CD4-positive, alpha-beta memory T cell (primary cell): ENCODE results near the gene PIEZO1. TPM values are rescaled to one million over a fixed set of nuclear protein-coding genes. Genes with fewer than 3 reads are reported as not detected.
A peak's percentile ranks its signal among the peaks of the same experiment; 100 is the strongest.

Experiments used
- CTCF ChIA-PET: fragments of 350-600 bp; sonication (Branson Sonifier 250); formaldehyde crosslinking; loops from one replicate; lab custom pipeline; 2021; ENCODE audit warnings: inconsistent platforms; ENCODE audit not compliant: partially characterized antibody; lab: Charles Lee
- POLR2A ChIA-PET: fragments of 350-600 bp; sonication (Branson Sonifier 250); formaldehyde crosslinking; loops from one replicate; lab custom pipeline; 2021; ENCODE audit not compliant: partially characterized antibody; lab: Charles Lee
- DNase-seq, 5 donors: peaks; one replicate each; pipeline versions ENCODE4 v3.0.0 to v3.0.0-alpha.2; 2020 to 2022; ENCODE audit warnings: mixed read lengths in 1 of 5
- H3K27ac ChIP-seq: one replicate; pipeline ENCODE4 v1.7.0; 2013; ENCODE audit warnings: low read depth, low read length
- H3K27me3 ChIP-seq: 2 replicates; pipeline ENCODE4 v1.7.0; 2013; ENCODE audit warnings: mild to moderate bottlenecking, low read length, moderate library complexity; ENCODE audit not compliant: insufficient read depth
- H3K36me3 ChIP-seq: 2 replicates; pipeline ENCODE4 v1.7.0; 2013; ENCODE audit warnings: mild to moderate bottlenecking, low read length, moderate library complexity; ENCODE audit not compliant: insufficient read depth
- H3K4me1 ChIP-seq: 2 replicates; pipeline ENCODE4 v1.7.0; 2013; ENCODE audit warnings: mild to moderate bottlenecking, low read length, moderate library complexity; ENCODE audit not compliant: insufficient read depth
- H3K4me3 ChIP-seq, 2 donors: one replicate each; pipeline ENCODE4 v1.7.0; 2013; ENCODE audit warnings: low read length in 2 of 2, mild to moderate bottlenecking in 1 of 2
- H3K9me3 ChIP-seq, 2 donors: one replicate each; pipeline ENCODE4 v1.7.0; 2013; ENCODE audit warnings: low read length in 2 of 2, control low read depth in 1 of 2; ENCODE audit not compliant: control insufficient read depth in 1 of 2
- H3K27ac Mint-ChIP-seq, 7 donors: one replicate each; pipeline ENCODE4 v1.8.0; 2020 to 2021; ENCODE audit warnings: mixed read lengths in 7 of 7, mild to moderate bottlenecking in 6 of 7, inconsistent platforms in 3 of 7, moderate library complexity in 3 of 7
- H3K27me3 Mint-ChIP-seq, 2 donors: one replicate each; pipeline ENCODE4 v1.8.0; 2020 to 2021; ENCODE audit warnings: mixed read lengths in 2 of 2
- H3K36me3 Mint-ChIP-seq, 2 donors: one replicate each; pipeline ENCODE4 v1.8.0; 2020 to 2021; ENCODE audit warnings: mixed read lengths in 2 of 2, inconsistent platforms in 1 of 2, mild to moderate bottlenecking in 1 of 2
- H3K4me1 Mint-ChIP-seq, 4 donors: one replicate each; pipeline ENCODE4 v1.8.0; 2020 to 2021; ENCODE audit warnings: mixed read lengths in 4 of 4, mild to moderate bottlenecking in 1 of 4
- H3K4me3 Mint-ChIP-seq, 8 donors: one replicate each; pipeline ENCODE4 v1.8.0; 2020 to 2021; ENCODE audit warnings: mixed read lengths in 8 of 8, mild to moderate bottlenecking in 7 of 8, moderate library complexity in 6 of 8, inconsistent platforms in 3 of 8
- H3K9me3 Mint-ChIP-seq, 8 donors: one replicate each; pipeline ENCODE4 v1.8.0; 2020 to 2021; ENCODE audit warnings: mixed read lengths in 8 of 8, mild to moderate bottlenecking in 5 of 8, inconsistent platforms in 3 of 8, moderate library complexity in 1 of 8
- intact Hi-C: fragments of 100-400 bp; cut with micrococcal nuclease; formaldehyde crosslinking; loops from one replicate; pipeline ENCODE4 v1.15.1; 2023
- polyA plus RNA-seq, 2 donors: library from polyadenylated mRNA; unstranded; fragments of 300-500 nt; fragmentation: Illumina TruSeq; gene quantifications; one replicate each; pipeline ENCODE4 v1.2.3, GENCODE V29; 2021
- total RNA-seq, 2 experiments: library from RNA; stranded (reverse); gene quantifications; one replicate each; pipeline ENCODE4 v1.2.3, GENCODE V29; 2021

Gene PIEZO1
- total and polyA plus RNA-seq, 4 experiments from 2014 or later = 12.0 to 302 (median 171) TPM

DNA sequence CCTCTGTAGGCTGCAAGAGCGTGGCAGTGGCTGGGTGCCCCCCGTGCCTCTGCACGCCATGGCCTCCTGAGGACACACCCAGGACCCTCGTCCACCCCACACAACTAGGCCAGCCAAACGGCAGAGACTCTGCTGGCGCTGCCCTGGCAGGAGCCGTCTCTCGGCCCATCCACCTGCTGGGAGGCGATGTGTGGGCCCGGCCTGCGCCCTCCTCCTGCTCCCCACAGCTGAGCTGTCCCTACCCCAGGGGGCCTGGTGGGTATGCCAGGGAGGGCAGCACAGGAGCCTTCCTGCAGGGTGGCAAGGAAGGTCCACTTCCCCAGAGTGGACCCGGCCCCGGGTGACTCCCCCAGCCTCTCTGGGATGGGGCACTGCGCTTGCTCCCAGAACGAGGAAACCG, 85.8 kb downstream of the PIEZO1 start:
- peaks cover 47% of the 10 kb centered on the region for H3K36me3 ChIP-seq
- H3K4me3 ChIP-seq = no peak overlapping the region
- peaks cover 28 to 43% of the 10 kb centered on the region in 2 donors for H3K36me3 Mint-ChIP-seq
- H3K9me3 ChIP-seq = no peaks in the 10 kb centered on the region
- peaks cover 15 to 68% (median 49%) of the 10 kb centered on the region in 4 donors for H3K4me1 Mint-ChIP-seq
- no peaks in the 10 kb centered on the region for H3K27me3 ChIP-seq
- H3K9me3 Mint-ChIP-seq = peaks cover 0 to 2% (median 0%) of the 10 kb centered on the region in 8 donors
- peak overlapping the region; percentile 85 for H3K27ac ChIP-seq
- peak overlapping the region in 2 of 8 donors; percentile 15 to 21 for H3K4me3 Mint-ChIP-seq
- POLR2A ChIA-PET = interaction anchor here (4.1 kb wide), 1 partner anchor 13 kb away, joined by 21 read pairs; the partner anchor contains the start of gene SNAI3
- H3K27ac Mint-ChIP-seq = peak overlapping the region in 4 of 7 donors; percentile 48 to 99 (median 77)
- CTCF ChIA-PET = no interaction called here
- H3K4me1 ChIP-seq = peaks cover 83% of the 10 kb centered on the region
- no peak for DNase-seq
- no peaks in the 10 kb centered on the region for H3K27me3 Mint-ChIP-seq
- intact Hi-C loops = no loop called here

DNA sequence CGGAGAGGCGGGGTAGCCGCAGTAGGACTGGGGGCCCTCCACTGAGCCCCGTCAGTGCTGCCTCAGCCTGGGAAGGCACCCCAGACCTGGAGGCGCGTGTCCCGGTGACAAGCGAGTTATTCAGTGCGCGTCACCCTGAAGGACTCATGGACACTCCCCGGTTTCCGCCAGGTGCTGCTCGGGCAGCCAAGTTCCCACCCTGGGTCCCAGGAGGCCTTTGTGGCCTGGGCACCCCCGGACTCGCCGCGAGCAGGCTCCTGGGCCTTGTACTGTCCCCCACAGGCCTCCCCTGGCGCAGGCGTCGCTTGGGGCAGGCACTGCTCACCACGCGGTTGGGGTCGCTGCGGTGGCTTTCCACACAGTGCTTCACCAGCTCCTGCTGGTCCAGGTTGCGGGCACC, 86.4 kb downstream of the PIEZO1 start:
- H3K9me3 Mint-ChIP-seq = peaks cover 0 to 2% (median 0%) of the 10 kb centered on the region in 8 donors
- no peak for DNase-seq
- H3K27ac Mint-ChIP-seq = peak overlapping the region in 6 of 7 donors; percentile 61 to 88 (median 76)
- H3K4me3 ChIP-seq = no peak overlapping the region
- H3K4me1 Mint-ChIP-seq = peaks cover 11 to 68% (median 47%) of the 10 kb centered on the region in 4 donors
- H3K27me3 Mint-ChIP-seq = no peaks in the 10 kb centered on the region
- H3K4me3 Mint-ChIP-seq = peak overlapping the region in 3 of 8 donors; percentile 21 to 59 (median 54)
- H3K4me1 ChIP-seq = peaks cover 83% of the 10 kb centered on the region
- H3K27ac ChIP-seq = peak overlapping the region; percentile 35
- peaks cover 28 to 39% of the 10 kb centered on the region in 2 donors for H3K36me3 Mint-ChIP-seq
- no peaks in the 10 kb centered on the region for H3K9me3 ChIP-seq
- H3K36me3 ChIP-seq = peaks cover 47% of the 10 kb centered on the region
- intact Hi-C loops = no loop called here
- ChIA-PET CTCF (interaction anchor here (0.6 kb wide), 1 partner anchor 11 kb away, joined by 4 read pairs; no protein-coding TSS in a partner anchor), POLR2A (interaction anchor here (1.2 to 4.1 kb wide), 4 partner anchors 12 to 48 kb away, joined by 3 to 21 read pairs (median 6); partner anchors contain the start of genes CYBA and SNAI3)
- no peaks in the 10 kb centered on the region for H3K27me3 ChIP-seq

DNA sequence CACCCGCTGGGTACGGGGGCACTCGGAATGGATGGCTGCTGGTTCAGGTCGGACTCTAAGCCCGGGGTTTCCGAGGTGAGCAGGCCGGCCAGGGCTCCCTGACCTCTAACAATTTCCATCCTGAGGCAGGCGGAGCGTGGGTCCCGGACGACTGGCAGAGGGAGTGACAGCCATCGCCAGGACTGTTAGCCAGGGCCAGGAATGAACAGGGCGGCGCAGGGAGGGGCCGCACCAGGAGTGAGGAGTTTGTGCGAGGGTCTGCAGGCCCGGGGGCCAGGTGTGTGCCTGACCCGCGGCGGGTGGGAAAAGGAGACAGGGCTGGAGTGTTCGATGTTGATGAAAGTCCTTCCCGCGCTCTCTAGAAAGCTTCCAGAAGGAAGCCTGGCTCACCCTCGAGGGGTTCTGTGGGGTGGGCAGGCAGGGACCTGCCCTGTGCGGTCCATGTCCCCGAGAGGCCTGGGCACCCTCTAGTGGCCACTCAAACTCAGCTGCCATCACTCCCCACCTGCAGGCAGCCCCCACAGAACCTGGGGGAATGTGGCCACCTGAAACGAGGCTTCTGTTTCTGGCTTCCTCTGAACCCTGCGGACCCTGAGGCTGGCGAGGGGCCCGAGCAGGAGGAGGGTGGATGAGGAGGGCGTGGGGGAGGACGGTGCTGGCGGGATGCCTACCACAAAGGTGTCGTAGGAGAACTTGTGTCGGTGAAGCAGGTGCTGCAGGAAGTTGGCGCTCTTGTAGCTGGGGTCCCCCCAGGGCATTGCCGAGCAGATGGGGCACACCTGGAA, 87.0 kb downstream of the PIEZO1 start:
- peaks cover 47% of the 10 kb centered on the region for H3K36me3 ChIP-seq
- ChIA-PET CTCF (interaction anchor here (0.6 kb wide), 1 partner anchor 10 kb away, joined by 4 read pairs; no protein-coding TSS in a partner anchor), POLR2A (interaction anchor here (1.2 to 4.1 kb wide), 4 partner anchors 12 to 48 kb away, joined by 3 to 21 read pairs (median 6); partner anchors contain the start of genes CYBA and SNAI3)
- peaks cover 9 to 66% (median 46%) of the 10 kb centered on the region in 4 donors for H3K4me1 Mint-ChIP-seq
- H3K36me3 Mint-ChIP-seq = peaks cover 28 to 36% of the 10 kb centered on the region in 2 donors
- H3K27ac ChIP-seq = peak overlapping the region; percentile 35
- H3K27me3 ChIP-seq = no peaks in the 10 kb centered on the region
- no peaks in the 10 kb centered on the region for H3K27me3 Mint-ChIP-seq
- peaks cover 83% of the 10 kb centered on the region for H3K4me1 ChIP-seq
- H3K4me3 ChIP-seq = no peak overlapping the region
- peaks cover 0 to 2% (median 0%) of the 10 kb centered on the region in 8 donors for H3K9me3 Mint-ChIP-seq
- no peaks in the 10 kb centered on the region for H3K9me3 ChIP-seq
- intact Hi-C loops = no loop called here
- peak overlapping the region in 7 of 8 donors; percentile 20 to 59 (median 44) for H3K4me3 Mint-ChIP-seq
- H3K27ac Mint-ChIP-seq = peak overlapping the region; percentile 61 to 88 (median 84)
- peak in 2 of 5 donors; percentile 31 to 33 for DNase-seq

DNA sequence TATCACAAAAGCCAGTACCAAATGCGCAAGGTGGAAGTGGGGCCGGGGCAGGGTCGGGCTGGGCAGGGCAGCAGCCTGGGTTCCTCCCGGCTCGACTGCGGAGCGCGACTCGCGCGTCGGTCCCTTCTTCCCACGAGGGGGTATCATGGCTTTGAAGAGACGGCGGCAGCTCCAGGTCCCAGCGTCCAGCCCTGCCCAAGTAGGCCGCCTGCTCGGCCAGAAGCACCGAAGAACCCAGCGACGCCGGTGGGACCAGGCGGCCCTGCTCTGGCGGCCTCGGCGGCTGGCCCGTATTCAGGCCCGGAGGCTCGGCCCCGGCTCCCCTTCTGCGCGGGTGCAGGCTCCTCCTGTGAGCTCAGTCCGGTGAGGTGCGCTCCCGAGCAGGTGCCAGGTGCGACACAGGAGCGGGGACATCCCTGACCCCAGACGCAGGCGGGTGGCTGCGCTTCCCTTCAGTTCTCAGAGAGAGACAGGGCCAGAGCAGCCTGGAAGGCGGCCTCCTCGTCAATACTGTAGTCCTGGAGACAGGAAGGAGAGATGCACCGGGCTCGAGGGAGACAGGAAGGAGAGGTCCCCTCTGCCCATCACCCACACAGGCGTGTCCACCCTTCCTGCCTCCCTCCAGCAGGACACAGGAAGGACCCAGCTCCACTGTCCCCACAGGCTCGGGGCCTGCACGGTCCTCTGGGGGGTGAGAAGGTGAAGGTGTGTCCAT, 87.7 kb downstream of the PIEZO1 start:
- no peak for DNase-seq
- Mint-ChIP-seq H3K4me3 (peak overlapping the region in 4 of 8 donors; percentile 15 to 30 (median 26)), H3K9me3 (peaks cover 0 to 2% (median 0%) of the 10 kb centered on the region in 8 donors), H3K27me3 (no peaks in the 10 kb centered on the region), H3K4me1 (peaks cover 12 to 66% (median 48%) of the 10 kb centered on the region in 4 donors), H3K36me3 (peaks cover 25 to 31% of the 10 kb centered on the region in 2 donors), H3K27ac (peak overlapping the region; percentile 19 to 88 (median 67))
- Histone ChIP-seq H3K27me3 (no peaks in the 10 kb centered on the region), H3K4me1 (peaks cover 83% of the 10 kb centered on the region), H3K4me3 (no peak overlapping the region), H3K9me3 (no peaks in the 10 kb centered on the region), H3K36me3 (peaks cover 47% of the 10 kb centered on the region), H3K27ac (peak overlapping the region; percentile 35)
- ChIA-PET POLR2A (interaction anchor here (1.2 to 4.1 kb wide), 5 partner anchors 8 to 47 kb away, joined by 3 to 21 read pairs (median 4); partner anchors contain the start of genes CYBA and SNAI3), CTCF (no interaction called here)
- intact Hi-C loops = no loop called here

DNA sequence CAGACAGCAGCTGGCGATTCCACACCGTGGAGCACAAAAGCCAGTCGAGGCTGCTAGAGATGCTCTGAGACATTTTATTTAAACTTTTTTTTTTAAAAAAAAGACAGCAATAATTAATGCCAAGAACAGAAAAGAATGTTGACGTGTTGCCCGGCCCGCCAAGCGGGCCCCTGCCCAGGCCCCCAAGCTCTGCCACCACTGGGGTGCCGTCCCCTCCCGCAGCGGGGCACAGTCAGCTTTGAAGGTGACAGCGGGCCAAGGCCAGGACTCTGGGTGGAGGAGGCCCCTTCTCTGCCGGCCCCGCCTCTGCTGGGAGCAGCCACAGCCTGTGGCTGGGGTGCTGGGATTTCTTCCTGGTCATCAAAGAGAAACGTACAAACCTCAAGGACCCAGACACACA, 88.6 kb downstream of the PIEZO1 start:
- H3K36me3 Mint-ChIP-seq = peaks cover 25 to 31% of the 10 kb centered on the region in 2 donors
- peak overlapping the region in 3 of 7 donors; percentile 19 to 40 (median 32) for H3K27ac Mint-ChIP-seq
- no peaks in the 10 kb centered on the region for H3K27me3 ChIP-seq
- H3K36me3 ChIP-seq = peaks cover 47% of the 10 kb centered on the region
- ChIA-PET CTCF (no interaction called here), POLR2A (interaction anchor here (1.4 to 4.1 kb wide), 3 partner anchors 9 to 63 kb away, joined by 3 to 21 read pairs (median 3); partner anchors contain the start of gene SNAI3)
- H3K9me3 Mint-ChIP-seq = peaks cover 0 to 2% (median 0%) of the 10 kb centered on the region in 8 donors
- H3K4me3 Mint-ChIP-seq = peak overlapping the region in 1 of 8 donors; percentile 25
- intact Hi-C loops = no loop called here
- H3K4me3 ChIP-seq = no peak overlapping the region
- no peak for DNase-seq
- peaks cover 83% of the 10 kb centered on the region for H3K4me1 ChIP-seq
- H3K4me1 Mint-ChIP-seq = peaks cover 16 to 69% (median 49%) of the 10 kb centered on the region in 4 donors
- no peaks in the 10 kb centered on the region for H3K27me3 Mint-ChIP-seq
- H3K9me3 ChIP-seq = no peaks in the 10 kb centered on the region
- no peak overlapping the region for H3K27ac ChIP-seq

DNA sequence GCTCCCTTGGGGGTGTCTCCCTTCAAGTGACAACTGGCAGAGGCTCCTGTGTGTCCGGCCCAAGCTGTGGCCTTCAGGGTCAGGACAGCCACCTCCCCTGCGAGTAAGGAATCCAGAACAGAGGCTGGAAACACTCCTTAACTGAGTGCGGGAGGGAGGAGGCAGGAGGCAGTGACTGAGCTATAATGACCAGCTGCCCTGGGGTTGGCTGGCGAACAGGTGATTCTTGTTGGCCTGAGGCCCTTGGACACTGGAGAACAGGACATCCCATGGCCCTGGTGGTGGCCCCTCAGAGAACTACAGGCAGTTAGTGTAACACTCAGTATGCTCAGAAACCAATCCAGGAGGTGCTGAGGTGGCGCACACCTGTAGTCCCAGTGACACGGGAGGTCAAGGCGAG, 89.3 kb downstream of the PIEZO1 start:
- intact Hi-C loops = no loop called here
- Mint-ChIP-seq H3K4me3 (no peak overlapping the region), H3K9me3 (peaks cover 0 to 2% (median 0%) of the 10 kb centered on the region in 8 donors), H3K36me3 (peaks cover 25 to 26% of the 10 kb centered on the region in 2 donors), H3K27ac (peak overlapping the region in 3 of 7 donors; percentile 40 to 65 (median 60)), H3K27me3 (no peaks in the 10 kb centered on the region), H3K4me1 (peaks cover 21 to 76% (median 52%) of the 10 kb centered on the region in 4 donors)
- ChIA-PET POLR2A (interaction anchor here (1.0 to 4.1 kb wide), 4 partner anchors 9 to 62 kb away, joined by 3 to 21 read pairs (median 3); partner anchors contain the start of gene SNAI3), CTCF (no interaction called here)
- Histone ChIP-seq H3K4me3 (no peak overlapping the region), H3K36me3 (peaks cover 47% of the 10 kb centered on the region), H3K27me3 (no peaks in the 10 kb centered on the region), H3K9me3 (no peaks in the 10 kb centered on the region), H3K27ac (no peak overlapping the region), H3K4me1 (peaks cover 85% of the 10 kb centered on the region)
- DNase-seq = no peak
